SK-MEL-5 (cell line): ENCODE results near the gene FAXDC2. TPM values are rescaled to one million over a fixed set of nuclear protein-coding genes. Genes with fewer than 3 reads are reported as not detected.
A peak's percentile ranks its signal among the peaks of the same experiment; 100 is the strongest.

Experiments used
- DNase-seq: peaks from one replicate; pipeline ENCODE4 v3.0.0-alpha.2; 2016; ENCODE audit warnings: low read depth, low spot score
- in situ Hi-C: cut with HindIII; loops from 2 replicates; pipeline ENCODE4 v1.10.0; 2016; ENCODE audit warnings: low sequenced_read_pairs, high pct_unique_total_duplicates, low pct_unique_long_range_greater_than_20kb
- polyA plus RNA-seq, 2 experiments: library from polyadenylated mRNA; depleted of rRNA; stranded (reverse); fragments of >200 nt; gene quantifications; 2 replicates each; pipeline ENCODE4 v1.2.3, GENCODE V29; 2015
- total RNA-seq: library from RNA; depleted of rRNA; stranded (reverse); fragments of >200 nt; shearing (Covaris generic); gene quantifications from 2 replicates; pipeline ENCODE4 v1.2.3, GENCODE V29; 2014; rRNA removed

FAXDC2 gene, protein sequence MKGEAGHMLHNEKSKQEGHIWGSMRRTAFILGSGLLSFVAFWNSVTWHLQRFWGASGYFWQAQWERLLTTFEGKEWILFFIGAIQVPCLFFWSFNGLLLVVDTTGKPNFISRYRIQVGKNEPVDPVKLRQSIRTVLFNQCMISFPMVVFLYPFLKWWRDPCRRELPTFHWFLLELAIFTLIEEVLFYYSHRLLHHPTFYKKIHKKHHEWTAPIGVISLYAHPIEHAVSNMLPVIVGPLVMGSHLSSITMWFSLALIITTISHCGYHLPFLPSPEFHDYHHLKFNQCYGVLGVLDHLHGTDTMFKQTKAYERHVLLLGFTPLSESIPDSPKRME
- 13.7 and 15.2 TPM in 2 replicates for total RNA-seq
- 14.4 and 18.5 TPM in 2 replicates for polyA plus RNA-seq (2015; cell fraction: cytosol; rRNA removed)
- 14.5 and 17.9 TPM in 2 replicates for polyA plus RNA-seq (2015; cell fraction: nucleus; rRNA removed)

GRCh38 chr5:154850255-154851062 lies at the start of gene FAXDC2:
FAXDC2 (minus strand) TSS chr5:154850603; CDS start chr5:154838178, 12,425 bp downstream.
- DNase-seq = peak; percentile 71
- in situ Hi-C loops = no loop called here

DNA sequence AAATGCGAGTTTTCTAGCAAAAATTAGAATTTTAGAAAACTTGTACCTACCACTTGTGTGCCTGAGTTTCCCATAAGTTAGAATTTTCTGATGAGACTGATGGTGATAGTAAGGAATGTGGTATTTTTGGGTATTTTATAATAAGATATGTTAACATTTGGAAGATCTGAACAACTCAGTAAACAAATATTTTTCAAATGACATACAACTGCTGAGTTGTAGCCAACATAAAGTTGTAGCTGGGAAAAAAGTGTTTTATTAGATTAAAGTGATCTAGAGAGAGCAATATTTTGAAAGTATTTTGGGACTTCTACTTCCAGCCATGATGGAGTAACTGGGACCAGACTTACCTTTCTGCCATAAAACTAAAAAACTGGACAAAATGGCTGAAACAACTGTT lies 49.7 kb upstream of the FAXDC2 start:
- DNase-seq = no peak
- in situ Hi-C loops = no loop called here

DNA sequence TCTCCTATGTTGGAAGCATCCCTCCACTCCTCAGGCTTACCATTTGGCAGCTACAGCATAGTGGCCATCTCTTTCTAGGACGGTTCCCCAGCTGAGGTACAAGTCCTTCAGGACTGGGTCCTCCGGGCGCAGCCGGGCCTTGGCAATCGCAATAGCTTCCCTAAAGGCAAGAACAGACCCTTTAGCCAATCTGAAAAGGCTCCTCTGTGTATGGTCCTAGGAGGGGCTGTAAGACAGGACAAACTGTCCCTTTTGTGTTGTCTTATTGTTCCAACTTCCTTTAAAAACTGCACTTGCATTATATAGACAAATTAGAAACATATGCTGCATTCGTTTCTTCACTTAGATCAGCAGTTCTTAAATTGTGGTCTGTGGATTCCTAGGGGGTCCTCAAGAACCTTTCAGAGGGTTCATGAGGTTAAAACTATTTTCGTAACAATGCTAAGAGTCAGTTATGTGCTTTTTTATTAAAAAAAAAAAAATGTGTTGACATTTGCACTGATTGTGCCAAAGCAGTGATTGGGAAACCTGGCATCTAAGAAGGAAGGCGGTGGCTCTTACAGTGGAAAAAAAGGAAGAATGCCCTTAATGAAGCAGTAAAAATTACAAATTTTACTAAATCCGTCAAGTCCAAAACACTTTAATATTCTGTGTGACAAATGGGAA lies 48.9 kb upstream of the FAXDC2 start:
- no peak for DNase-seq
- in situ Hi-C loops = no loop called here

DNA sequence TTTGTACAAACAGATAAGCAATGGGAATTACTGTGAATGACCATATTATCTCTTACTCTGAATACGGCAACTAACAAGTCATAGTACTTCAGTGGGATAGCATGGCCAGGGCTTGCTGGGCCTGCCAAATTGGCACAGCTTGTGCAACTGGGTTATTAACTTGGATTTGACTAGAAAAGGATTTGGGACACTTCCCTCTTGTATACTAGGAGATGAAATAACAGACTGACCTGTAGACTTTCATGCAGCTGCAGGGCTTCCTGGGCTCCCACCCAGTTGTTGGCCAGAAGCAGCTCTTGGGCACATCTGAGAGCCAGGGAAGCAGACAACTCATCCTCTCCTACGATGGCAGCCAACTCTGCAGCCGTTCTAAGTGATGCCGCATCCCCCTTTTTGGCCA lies 47.8 kb upstream of the FAXDC2 start:
- no peak for DNase-seq
- in situ Hi-C loops = no loop called here

DNA sequence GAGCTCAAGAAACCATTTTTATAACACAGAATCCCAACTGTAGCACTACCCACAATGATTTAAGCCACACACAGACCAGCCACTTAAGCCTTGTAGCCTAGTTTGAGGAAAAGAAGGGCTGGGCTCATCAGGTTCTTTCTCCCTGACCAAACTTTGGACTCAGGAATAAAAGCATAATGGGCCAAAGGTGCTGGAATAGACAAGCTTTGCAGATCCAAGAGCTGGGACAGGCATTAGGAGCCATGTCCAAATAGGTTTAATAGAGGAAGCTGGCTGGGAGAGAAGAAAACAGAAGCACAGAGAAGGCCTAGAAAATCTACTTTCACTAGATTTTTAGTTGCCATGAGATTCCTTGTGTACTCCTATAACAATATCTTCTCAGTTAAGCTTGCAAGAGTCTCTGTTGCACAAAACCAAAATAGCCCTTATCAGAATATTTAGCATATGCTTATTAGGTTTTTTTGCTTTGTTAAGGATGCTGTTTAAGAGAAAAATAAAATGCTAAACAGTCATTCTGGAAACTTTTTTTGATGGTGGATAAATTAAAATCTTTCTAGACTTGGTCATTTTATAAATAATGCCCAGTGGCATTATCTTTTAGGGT lies 46.3 kb upstream of the FAXDC2 start:
- no peak for DNase-seq
- in situ Hi-C loops = no loop called here

DNA sequence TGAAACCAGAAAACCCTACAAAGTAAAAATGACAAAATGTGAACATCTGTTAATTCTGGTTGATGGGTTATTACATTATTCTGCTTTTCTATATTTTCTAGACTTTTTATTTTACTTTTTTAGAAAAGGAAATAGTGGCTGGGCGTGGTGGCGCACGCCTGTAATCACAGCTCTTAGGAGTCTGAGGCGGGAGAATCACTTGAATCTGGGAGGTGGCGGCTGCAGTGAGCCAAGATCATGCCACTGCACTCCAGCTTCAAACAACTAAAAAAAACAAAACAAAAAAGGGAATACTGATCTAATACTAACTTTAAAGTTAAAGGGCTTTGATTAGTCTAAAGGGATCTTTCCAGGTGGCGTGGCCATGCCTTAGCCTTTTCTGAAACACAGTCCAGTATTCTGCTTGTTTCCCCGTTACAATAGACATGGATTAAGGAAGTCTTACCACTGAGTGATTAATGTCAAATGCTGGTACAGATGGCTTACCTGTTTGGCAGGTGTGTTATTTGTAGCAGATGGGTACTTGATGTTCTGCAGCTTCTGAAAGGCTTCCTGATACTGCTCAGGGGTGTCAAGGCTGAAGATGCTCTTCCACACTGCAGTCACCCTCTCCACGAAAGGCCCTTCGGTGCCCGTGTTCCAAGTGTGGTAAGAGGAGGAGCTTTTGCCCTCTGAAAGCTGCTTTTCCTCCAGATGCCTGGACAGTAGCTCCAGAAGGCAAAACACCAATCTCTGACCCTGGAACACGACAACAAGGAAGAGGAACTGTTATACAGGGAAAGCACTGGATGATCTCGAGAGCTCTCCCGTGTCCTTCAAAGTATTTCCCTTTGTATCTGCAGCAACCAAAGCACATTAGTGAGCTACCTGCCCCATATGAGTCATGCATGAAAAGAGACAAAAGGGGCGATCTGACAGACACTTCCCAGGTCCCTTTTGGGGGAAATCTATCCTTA lies 45.5 kb upstream of the FAXDC2 start:
- DNase-seq = no peak
- in situ Hi-C loops = no loop called here

GRCh38 chr5:154893381-154893780 lies 43.0 kb upstream of the FAXDC2 start:
- DNase-seq = no peak
- in situ Hi-C loops = no loop called here

DNA sequence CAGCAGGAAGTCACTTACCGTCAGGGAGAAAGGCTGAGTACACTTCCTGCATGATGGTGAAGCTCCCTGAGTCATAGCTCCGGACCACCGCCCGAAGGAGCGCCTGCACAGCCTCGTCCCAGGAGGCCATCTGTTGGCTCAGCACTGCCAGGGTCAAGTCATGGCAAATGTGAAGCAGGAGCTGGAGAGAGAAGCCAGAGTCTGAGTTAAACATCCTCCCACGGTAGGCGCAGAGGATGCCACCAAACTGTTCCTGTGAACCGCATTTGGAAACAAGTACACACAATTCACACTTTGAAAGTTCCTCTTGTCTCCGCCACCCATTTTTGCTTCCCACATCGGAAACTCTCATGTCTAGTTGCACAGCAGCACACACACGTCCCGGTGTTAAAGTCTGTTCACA lies 42.0 kb upstream of the FAXDC2 start:
- in situ Hi-C loops = no loop called here
- DNase-seq = no peak

- DNase-seq = no peak
- in situ Hi-C loops = no loop called here
Measured at GRCh38 chr5:154885439-154885838, 35.0 kb upstream of the FAXDC2 start.

DNA sequence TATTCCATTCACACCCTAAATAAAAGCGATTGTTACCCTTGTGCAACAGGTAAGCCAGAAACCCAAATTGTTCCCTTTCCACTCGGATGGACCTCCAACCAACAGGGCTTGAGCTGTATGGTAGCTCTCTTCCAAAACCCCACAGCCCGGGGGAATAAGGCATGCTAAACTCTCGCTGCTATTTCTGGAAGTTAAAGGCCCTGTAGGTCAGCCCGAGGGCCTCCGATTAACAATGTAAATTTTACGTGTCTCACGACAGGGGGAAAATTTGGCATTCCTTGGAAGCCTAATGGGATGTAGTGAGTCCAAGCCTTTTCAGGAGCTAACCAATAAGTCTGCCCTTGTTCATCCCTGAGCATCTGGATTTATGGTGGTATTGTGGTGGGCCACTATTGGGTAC lies 34.0 kb upstream of the FAXDC2 start:
- in situ Hi-C loops = no loop called here
- no peak for DNase-seq

DNA sequence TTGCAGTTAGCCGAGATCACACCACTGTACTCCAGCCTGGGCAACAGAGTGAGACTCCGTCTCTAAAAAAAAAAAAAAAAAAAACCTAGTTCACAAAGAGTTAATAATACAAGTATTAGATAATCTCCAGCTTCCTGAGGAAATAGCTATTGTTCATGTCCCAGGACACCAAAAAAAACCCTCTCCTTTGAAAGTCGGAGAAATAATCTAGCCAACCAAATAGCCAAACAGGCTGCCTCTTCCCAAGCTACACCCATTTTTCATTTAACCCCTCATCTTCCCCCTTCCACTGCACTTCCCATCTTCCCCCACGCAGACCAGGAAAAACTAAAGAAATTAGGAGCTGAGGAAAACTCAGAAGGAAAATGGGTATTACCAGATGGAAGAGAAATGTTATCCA lies 31.6 kb upstream of the FAXDC2 start:
- in situ Hi-C loops = no loop called here
- DNase-seq = no peak

GRCh38 chr5:154878642-154879335 lies 28.4 kb upstream of the FAXDC2 start:
- in situ Hi-C loops = no loop called here
- no peak for DNase-seq

DNA sequence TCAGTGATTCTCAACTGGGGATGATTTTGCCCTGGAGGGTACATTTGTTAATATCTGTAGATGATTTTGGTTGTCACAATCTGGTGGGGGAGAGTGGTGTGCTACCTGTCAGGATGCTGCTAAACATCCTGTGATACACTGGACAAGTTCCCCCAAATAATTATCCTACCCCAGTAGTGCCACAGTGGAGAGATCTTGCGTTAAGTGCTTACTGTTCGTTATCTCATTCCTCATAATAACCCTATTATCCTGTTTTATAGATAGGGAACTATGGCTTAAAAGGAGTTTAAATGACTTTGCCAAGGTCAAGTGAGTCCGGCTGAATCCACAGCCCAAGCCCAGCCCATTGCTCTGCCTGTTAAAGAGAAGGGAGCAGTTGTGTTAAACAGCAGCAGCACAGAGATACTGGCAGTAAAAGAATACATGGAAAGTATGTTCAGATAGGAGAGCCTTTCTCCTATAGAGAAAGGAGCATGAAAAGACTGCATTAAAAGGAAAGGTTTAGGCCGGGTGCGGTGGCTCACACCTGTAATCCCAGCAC lies 23.5 kb upstream of the FAXDC2 start:
- DNase-seq = no peak
- in situ Hi-C loops = no loop called here

- in situ Hi-C loops = no loop called here
- no peak for DNase-seq
Measured at GRCh38 chr5:154871734-154872133, 21.3 kb upstream of the FAXDC2 start.

DNA sequence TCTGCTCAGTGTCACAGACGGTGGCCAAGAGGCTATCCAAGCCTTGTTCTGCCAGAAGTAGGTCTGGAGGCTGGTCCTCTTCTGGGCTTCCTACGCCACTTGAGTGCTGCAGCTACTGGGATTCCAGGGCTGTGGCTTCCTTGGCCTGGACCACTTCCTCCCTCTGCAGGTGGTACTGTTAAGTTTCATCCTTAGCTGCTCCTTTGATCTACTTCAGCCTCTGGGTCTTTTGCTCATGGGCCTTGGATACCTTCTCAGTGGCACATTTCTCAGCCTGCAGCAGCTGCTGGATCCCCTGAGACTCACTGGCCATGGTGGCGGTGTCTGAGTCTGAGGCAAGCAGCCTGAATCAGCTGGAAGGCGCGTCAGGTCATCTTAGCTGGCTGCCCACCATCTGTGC lies 18.3 kb upstream of the FAXDC2 start:
- peak; percentile 43 for DNase-seq
- in situ Hi-C loops = no loop called here

- no peak for DNase-seq
- in situ Hi-C loops = no loop called here
Measured at GRCh38 chr5:154866841-154867240, 16.4 kb upstream of the FAXDC2 start.
